ENCODE measurements around the gene ACTR8.

- no peak for TF ChIP-seq CTCF (IDR thresholded peaks at IDR 0.05)
- TF ChIP-seq POLR2A (IDR thresholded peaks at IDR 0.05), result no peak
Observed at GRCh38 chr3:53821631-53822121, 60.3 kb downstream of the ACTR8 start.

All from heart left ventricle (tissue), 13 donors.